ENCODE results near the gene ZC3H10. TPM values are rescaled to one million over a fixed set of nuclear protein-coding genes. Genes with fewer than 3 reads are reported as not detected.
A peak's percentile ranks its signal among the peaks of the same experiment; 100 is the strongest.

ZC3H10 gene
- total and polyA plus RNA-seq, 2 of the 13 experiments (the other 11 are each of a cell fraction or from before 2014, with no cell fraction given) = 0.70 to 2.3 TPM

DNA sequence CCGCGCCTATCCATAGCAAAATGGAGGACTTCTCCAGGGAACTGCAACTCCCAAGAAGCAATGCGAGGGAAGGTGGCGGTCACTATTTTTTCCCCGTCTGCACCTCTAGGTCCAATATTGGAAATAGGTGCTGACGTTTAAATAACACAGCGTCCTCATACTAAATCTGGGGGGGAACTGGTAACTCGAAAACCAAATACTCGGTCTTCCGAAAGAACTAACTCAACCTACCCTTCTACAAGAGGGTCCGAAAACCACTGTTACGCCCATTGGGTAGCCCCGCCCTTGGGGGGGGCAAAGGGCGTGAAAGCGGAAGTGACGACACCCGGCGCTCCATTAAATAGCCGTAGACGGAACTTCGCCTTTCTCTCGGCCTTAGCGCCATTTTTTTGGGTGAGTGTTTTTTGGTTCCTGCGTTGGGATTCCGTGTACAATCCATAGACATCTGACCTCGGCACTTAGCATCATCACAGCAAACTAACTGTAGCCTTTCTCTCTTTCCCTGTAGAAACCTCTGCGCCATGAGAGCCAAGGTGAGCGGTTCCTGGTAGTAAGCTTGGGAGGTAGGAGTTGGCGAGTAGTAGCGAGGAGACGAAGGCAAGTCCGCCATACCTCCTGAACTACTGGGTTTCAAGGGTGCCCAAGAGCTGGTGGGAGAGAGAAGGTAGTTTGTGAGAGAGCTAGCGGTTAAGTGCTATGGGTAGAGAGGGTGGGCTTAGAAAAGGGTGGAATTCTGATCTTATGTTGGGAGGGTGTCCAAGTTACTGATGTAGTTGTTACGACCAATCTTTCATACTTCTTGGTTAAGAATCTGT lies 1.6 kb upstream of the ZC3H10 start, which contains the start of gene RPL41 (continued):
- TF ChIP-seq ZNF274 (CRISPR knock-in tag; IDR thresholded peaks at IDR 0.05) (no peak), FOXJ3 (CRISPR knock-in tag; IDR thresholded peaks at IDR 0.05; ENCODE audit: borderline replicate concordance) (no peak), NFYC (CRISPR knock-in tag; IDR thresholded peaks at IDR 0.05) (peak; percentile 21; the same call in 1 of the 2 replicates), PHF20 (CRISPR knock-in tag; IDR thresholded peaks at IDR 0.05) (peak; percentile 78), ZFP82 (CRISPR knock-in tag; IDR thresholded peaks at IDR 0.05; ENCODE audit: borderline replicate concordance) (no peak), ZSCAN9 (CRISPR knock-in tag; IDR thresholded peaks at IDR 0.05; ENCODE audit: borderline replicate concordance) (0 out of 2 replicates have a peak, but pooled peaks have one; percentile 74), HDAC2 (CRISPR knock-in tag; IDR thresholded peaks at IDR 0.05) (0 out of 2 replicates have a peak, but pooled peaks have one; percentile 46), RAD21 (CRISPR knock-in tag; IDR thresholded peaks at IDR 0.05) (no peak), KDM6A (CRISPR knock-in tag; IDR thresholded peaks at IDR 0.05; ENCODE audit: low read depth) (peak; percentile 19; the same call in 1 of the 2 replicates), ZNF749 (CRISPR knock-in tag; IDR thresholded peaks at IDR 0.05; ENCODE audit: borderline replicate concordance) (0 out of 2 replicates have a peak, but pooled peaks have one; percentile 54), GLI4 (CRISPR knock-in tag; IDR thresholded peaks at IDR 0.05; ENCODE audit: borderline replicate concordance) (no peak; the same call in 1 of the 2 replicates), HNF4A (CRISPR knock-in tag; IDR thresholded peaks at IDR 0.05) (peak; percentile 57)
- TF ChIP-seq, protein P1, sequence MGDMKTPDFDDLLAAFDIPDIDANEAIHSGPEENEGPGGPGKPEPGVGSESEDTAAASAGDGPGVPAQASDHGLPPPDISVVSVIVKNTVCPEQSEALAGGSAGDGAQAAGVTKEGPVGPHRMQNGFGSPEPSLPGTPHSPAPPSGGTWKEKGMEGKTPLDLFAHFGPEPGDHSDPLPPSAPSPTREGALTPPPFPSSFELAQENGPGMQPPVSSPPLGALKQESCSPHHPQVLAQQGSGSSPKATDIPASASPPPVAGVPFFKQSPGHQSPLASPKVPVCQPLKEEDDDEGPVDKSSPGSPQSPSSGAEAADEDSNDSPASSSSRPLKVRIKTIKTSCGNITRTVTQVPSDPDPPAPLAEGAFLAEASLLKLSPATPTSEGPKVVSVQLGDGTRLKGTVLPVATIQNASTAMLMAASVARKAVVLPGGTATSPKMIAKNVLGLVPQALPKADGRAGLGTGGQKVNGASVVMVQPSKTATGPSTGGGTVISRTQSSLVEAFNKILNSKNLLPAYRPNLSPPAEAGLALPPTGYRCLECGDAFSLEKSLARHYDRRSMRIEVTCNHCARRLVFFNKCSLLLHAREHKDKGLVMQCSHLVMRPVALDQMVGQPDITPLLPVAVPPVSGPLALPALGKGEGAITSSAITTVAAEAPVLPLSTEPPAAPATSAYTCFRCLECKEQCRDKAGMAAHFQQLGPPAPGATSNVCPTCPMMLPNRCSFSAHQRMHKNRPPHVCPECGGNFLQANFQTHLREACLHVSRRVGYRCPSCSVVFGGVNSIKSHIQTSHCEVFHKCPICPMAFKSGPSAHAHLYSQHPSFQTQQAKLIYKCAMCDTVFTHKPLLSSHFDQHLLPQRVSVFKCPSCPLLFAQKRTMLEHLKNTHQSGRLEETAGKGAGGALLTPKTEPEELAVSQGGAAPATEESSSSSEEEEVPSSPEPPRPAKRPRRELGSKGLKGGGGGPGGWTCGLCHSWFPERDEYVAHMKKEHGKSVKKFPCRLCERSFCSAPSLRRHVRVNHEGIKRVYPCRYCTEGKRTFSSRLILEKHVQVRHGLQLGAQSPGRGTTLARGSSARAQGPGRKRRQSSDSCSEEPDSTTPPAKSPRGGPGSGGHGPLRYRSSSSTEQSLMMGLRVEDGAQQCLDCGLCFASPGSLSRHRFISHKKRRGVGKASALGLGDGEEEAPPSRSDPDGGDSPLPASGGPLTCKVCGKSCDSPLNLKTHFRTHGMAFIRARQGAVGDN (CRISPR knock-in tag; IDR thresholded peaks at IDR 0.05) = peak; percentile 15; the same call in 1 of the 2 replicates
- TF ChIP-seq, protein P2, sequence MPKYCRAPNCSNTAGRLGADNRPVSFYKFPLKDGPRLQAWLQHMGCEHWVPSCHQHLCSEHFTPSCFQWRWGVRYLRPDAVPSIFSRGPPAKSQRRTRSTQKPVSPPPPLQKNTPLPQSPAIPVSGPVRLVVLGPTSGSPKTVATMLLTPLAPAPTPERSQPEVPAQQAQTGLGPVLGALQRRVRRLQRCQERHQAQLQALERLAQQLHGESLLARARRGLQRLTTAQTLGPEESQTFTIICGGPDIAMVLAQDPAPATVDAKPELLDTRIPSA (CRISPR knock-in tag; IDR thresholded peaks at IDR 0.05; ENCODE audit: borderline replicate concordance) = no peak
- TF ChIP-seq, protein P3, sequence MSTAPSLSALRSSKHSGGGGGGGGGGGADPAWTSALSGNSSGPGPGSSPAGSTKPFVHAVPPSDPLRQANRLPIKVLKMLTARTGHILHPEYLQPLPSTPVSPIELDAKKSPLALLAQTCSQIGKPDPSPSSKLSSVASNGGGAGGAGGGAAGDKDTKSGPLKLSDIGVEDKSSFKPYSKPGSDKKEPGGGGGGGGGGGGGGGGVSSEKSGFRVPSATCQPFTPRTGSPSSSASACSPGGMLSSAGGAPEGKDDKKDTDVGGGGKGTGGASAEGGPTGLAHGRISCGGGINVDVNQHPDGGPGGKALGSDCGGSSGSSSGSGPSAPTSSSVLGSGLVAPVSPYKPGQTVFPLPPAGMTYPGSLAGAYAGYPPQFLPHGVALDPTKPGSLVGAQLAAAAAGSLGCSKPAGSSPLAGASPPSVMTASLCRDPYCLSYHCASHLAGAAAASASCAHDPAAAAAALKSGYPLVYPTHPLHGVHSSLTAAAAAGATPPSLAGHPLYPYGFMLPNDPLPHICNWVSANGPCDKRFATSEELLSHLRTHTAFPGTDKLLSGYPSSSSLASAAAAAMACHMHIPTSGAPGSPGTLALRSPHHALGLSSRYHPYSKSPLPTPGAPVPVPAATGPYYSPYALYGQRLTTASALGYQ (CRISPR knock-in tag; IDR thresholded peaks at IDR 0.05) = peak; percentile 52; the same call in 1 of the 2 replicates
- TF ChIP-seq, protein P4, sequence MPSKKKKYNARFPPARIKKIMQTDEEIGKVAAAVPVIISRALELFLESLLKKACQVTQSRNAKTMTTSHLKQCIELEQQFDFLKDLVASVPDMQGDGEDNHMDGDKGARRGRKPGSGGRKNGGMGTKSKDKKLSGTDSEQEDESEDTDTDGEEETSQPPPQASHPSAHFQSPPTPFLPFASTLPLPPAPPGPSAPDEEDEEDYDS (CRISPR knock-in tag; IDR thresholded peaks at IDR 0.05) = peak; percentile 98
- TF ChIP-seq, protein P5, sequence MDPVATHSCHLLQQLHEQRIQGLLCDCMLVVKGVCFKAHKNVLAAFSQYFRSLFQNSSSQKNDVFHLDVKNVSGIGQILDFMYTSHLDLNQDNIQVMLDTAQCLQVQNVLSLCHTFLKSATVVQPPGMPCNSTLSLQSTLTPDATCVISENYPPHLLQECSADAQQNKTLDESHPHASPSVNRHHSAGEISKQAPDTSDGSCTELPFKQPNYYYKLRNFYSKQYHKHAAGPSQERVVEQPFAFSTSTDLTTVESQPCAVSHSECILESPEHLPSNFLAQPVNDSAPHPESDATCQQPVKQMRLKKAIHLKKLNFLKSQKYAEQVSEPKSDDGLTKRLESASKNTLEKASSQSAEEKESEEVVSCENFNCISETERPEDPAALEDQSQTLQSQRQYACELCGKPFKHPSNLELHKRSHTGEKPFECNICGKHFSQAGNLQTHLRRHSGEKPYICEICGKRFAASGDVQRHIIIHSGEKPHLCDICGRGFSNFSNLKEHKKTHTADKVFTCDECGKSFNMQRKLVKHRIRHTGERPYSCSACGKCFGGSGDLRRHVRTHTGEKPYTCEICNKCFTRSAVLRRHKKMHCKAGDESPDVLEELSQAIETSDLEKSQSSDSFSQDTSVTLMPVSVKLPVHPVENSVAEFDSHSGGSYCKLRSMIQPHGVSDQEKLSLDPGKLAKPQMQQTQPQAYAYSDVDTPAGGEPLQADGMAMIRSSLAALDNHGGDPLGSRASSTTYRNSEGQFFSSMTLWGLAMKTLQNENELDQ (CRISPR knock-in tag; IDR thresholded peaks at IDR 0.05; ENCODE audit: borderline replicate concordance) = peak; percentile 56; the same call in 1 of the 2 replicates

Measured in HepG2 (cell line).